HG03108 (cell line): ENCODE results near the gene HSCB.
"Not testable (repeated sequence)": the region's sequence is repeated elsewhere in the genome, so short reads cannot be mapped to it uniquely, and the experiment has no call there.

Experiments used
- ATAC-seq: cut with Tn5 transposase; IDR thresholded peaks from one replicate; pipeline ENCODE4 v1.9.1; 2021; ENCODE audit warnings: moderate library complexity; ENCODE audit not compliant: unreplicated experiment

Gene HSCB

GRCh38 chr22:28741785-28742561, at the start of gene HSCB, which contains the start of gene CHEK2:
Gene HSCB (plus strand): TSS chr22:28742039. CDS start chr22:28742096, 57 bp downstream.
Gene CHEK2 (minus strand): TSS chr22:28741820. CDS start chr22:28734721, 7,099 bp downstream.
- ATAC-seq = peak; percentile 92

- ATAC-seq = not testable (repeated sequence)
Measured at GRCh38 chr22:28693041-28693760, 48.6 kb upstream of the HSCB start.

- ATAC-seq = no peak
Measured at GRCh38 chr22:28702891-28703290, 38.9 kb upstream of the HSCB start.

- no peak for ATAC-seq
Measured at GRCh38 chr22:28703436-28703835, 38.4 kb upstream of the HSCB start.

GRCh38 chr22:28706845-28707244, 35.0 kb upstream of the HSCB start:
- ATAC-seq = no peak

GRCh38 chr22:28710107-28710506, 31.7 kb upstream of the HSCB start:
- no peak for ATAC-seq

- no peak for ATAC-seq
Measured at GRCh38 chr22:28710576-28711191, 31.2 kb upstream of the HSCB start.

GRCh38 chr22:28711341-28711740, 30.5 kb upstream of the HSCB start:
- ATAC-seq = no peak

GRCh38 chr22:28711820-28712777, 29.7 kb upstream of the HSCB start:
- ATAC-seq = no peak

- no peak for ATAC-seq
Measured at GRCh38 chr22:28714043-28714628, 27.7 kb upstream of the HSCB start.

- no peak for ATAC-seq
Measured at GRCh38 chr22:28715611-28716010, 26.2 kb upstream of the HSCB start.

GRCh38 chr22:28716686-28717085, 25.2 kb upstream of the HSCB start:
- no peak for ATAC-seq

GRCh38 chr22:28718044-28718443, 23.8 kb upstream of the HSCB start:
- no peak for ATAC-seq

GRCh38 chr22:28728002-28728401, 13.8 kb upstream of the HSCB start:
- no peak for ATAC-seq

GRCh38 chr22:28728621-28729313, 13.1 kb upstream of the HSCB start:
- ATAC-seq = no peak

GRCh38 chr22:28730179-28730578, 11.7 kb upstream of the HSCB start:
- no peak for ATAC-seq

- no peak for ATAC-seq
Measured at GRCh38 chr22:28734393-28734792, 7.4 kb upstream of the HSCB start.

- ATAC-seq = no peak
Measured at GRCh38 chr22:28736301-28737155, 5.3 kb upstream of the HSCB start.

GRCh38 chr22:28737701-28738100, 4.1 kb upstream of the HSCB start:
- ATAC-seq = no peak
